ENCODE data around the gene ALDH1A1.

GRCh38 chr9:72931437-72931836 lies 21.4 kb downstream of the ALDH1A1 start:
- TF ChIP-seq EP300 (IDR thresholded peaks at IDR 0.05) (no peak), POLR2A (IDR thresholded peaks at IDR 0.05) (no peak)

Measured in tibial nerve (tissue), 3 donors.